OCI-LY1 (cell line): ENCODE results near the gene GALNTL6.

Experiments
- CTCF ChIP-seq: fragments of 200-600 bp; sonication (generic), shearing (Covaris generic); IDR thresholded peaks from 2 replicates; pipeline ENCODE4 v1.5.1; 2017; ENCODE audit warnings: mild to moderate bottlenecking, antibody characterized with exemption, low read length, moderate library complexity, mixed read lengths
- EZH2 ChIP-seq: fragments of 200-600 bp; sonication (generic), shearing (Covaris generic); IDR thresholded peaks from 2 replicates; pipeline ENCODE4 v1.8.0; 2017; ENCODE audit warnings: borderline replicate concordance, mixed run types, mild to moderate bottlenecking, antibody characterized with exemption, low read length, moderate library complexity, mixed read lengths

DNA sequence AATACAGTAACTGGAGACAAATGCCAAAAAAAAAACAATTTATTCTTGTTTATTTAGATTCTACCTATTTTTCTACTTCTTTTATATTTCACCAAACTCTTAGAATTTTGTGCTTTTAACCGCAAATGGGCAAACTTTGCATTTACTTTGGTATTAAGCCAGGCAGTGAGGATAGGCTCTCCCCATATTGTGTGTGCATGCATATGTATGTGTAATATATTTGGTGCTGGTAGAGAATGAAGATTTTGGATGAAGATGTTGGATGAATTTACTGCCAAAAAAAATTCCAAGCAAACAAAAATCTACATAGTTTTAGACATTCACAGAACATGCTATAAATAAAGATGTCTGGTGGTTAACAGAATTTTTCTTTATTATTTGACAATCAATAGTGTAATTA, 30.3 kb downstream of the GALNTL6 start:
- TF ChIP-seq CTCF (no peak), EZH2 (no peak)
